K562 (cell line): ENCODE results near the gene NAXE. TPM values are rescaled to one million over a fixed set of nuclear protein-coding genes. Genes with fewer than 3 reads are reported as not detected.

Experiments used
- BACH1 ChIP-seq: fragments of 200-800 bp; sonication (Bioruptor generic); IDR thresholded peaks from 2 replicates; pipeline ENCODE4 v1.6.1; 2016; ENCODE audit warnings: missing genetic modification characterization, missing compliant biosample characterization
- DMBX1 ChIP-seq: fragments of 250-450 bp; sonication (Bioruptor Pico); IDR thresholded peaks from 2 replicates; pipeline ENCODE4 v1.8.0; 2022; ENCODE audit warnings: inconsistent platforms, mild to moderate bottlenecking, moderate library complexity, borderline replicate concordance
- FOXA3 ChIP-seq, 2 experiments: fragments of 450-650 bp in 1 of 2; sonication (generic) in 1 of 2; formaldehyde crosslinking; IDR thresholded peaks in 1 of 2; conservative IDR thresholded peaks in 1 of 2; 2 replicates each; pipeline versions ENCODE4 v1.4.0 to v1.8.0; 2020 to 2022; ENCODE audit warnings: mild to moderate bottlenecking in 2 of 2, missing genetic modification reagents in 1 of 2
- KAT7 ChIP-seq: sonication (generic); formaldehyde crosslinking; IDR thresholded peaks from 2 replicates; pipeline ENCODE4 v1.8.0; 2022; ENCODE audit warnings: missing genetic modification reagents, mild to moderate bottlenecking, borderline replicate concordance
- KDM2B ChIP-seq: fragments of 250-450 bp; sonication (Bioruptor Pico); IDR thresholded peaks from 2 replicates; pipeline ENCODE4 v1.8.0; 2021; ENCODE audit warnings: mild to moderate bottlenecking, moderate library complexity
- MTA1 ChIP-seq: fragments of 450-650 bp; IDR thresholded peaks from 2 replicates; pipeline ENCODE4 v1.6.1; 2017; ENCODE audit warnings: borderline replicate concordance
- PML ChIP-seq: IDR thresholded peaks from 2 replicates; pipeline ENCODE4 v1.6.1; 2012; ENCODE audit warnings: low read length, inconsistent platforms
- RBM25 ChIP-seq: fragments of 200-400 bp; formaldehyde crosslinking; IDR thresholded peaks from 2 replicates; pipeline ENCODE4 v1.6.1; 2018; ENCODE audit warnings: low read length, low read depth, moderate library complexity; ENCODE audit not compliant: severe bottlenecking
- SP1 ChIP-seq: sonication (generic); formaldehyde crosslinking; IDR thresholded peaks from 2 replicates; pipeline ENCODE4 v1.8.1; 2022; ENCODE audit warnings: mild to moderate bottlenecking, missing genetic modification reagents
- XRCC3 ChIP-seq: fragments of 450-650 bp; IDR thresholded peaks from 2 replicates; pipeline ENCODE4 v1.6.1; 2017; ENCODE audit warnings: mild to moderate bottlenecking, moderate library complexity
- ZKSCAN3 ChIP-seq: fragments of 250-450 bp; sonication (Bioruptor Pico); IDR thresholded peaks from 2 replicates; pipeline ENCODE4 v1.4.0; 2020
- ZNF561 ChIP-seq: fragments of 450-650 bp; formaldehyde crosslinking; conservative IDR thresholded peaks from 2 replicates; pipeline ENCODE4 v1.4.0; 2020; ENCODE audit warnings: mild to moderate bottlenecking, moderate library complexity
- polyA plus RNA-seq, 8 experiments: library from polyadenylated mRNA; depleted of rRNA in 4 of 8; stranded (reverse) in 5 of 8; unstranded in 3 of 8; fragments of >200 nt; fragmentation: Nextera tagmentation in 2 of 8; fragmentation: Illumina TruSeq in 1 of 8; extraction: Ambion mirVana in 2 of 8; extraction: Trizol in 1 of 8; gene quantifications; 2 replicates each; pipeline versions ENCODE4 v1.2.1 to v1.2.3, GENCODE V29; 2011 to 2014; ENCODE audit warnings: inconsistent platforms in 1 of 8, missing spikeins in 1 of 8
- total RNA-seq, 7 experiments: library from RNA; depleted of rRNA in 6 of 7; stranded (reverse); fragments of >200 nt in 6 of 7; fragmentation: Illumina TruSeq in 2 of 7; extraction: Trizol in 2 of 7; gene quantifications; 2 replicates each; pipeline versions ENCODE4 v1.2.1 to v1.2.3, GENCODE V29; 2011 to 2021; ENCODE audit warnings: low replicate concordance in 1 of 7
- TF ChIP-seq, protein P1 (sequence below): fragments of 450-650 bp; IDR thresholded peaks from 2 replicates; pipeline ENCODE4 v1.6.1; 2016; ENCODE audit warnings: mild to moderate bottlenecking, moderate library complexity
- TF ChIP-seq, protein P2 (sequence below): sonication (generic); formaldehyde crosslinking; IDR thresholded peaks from 2 replicates; pipeline ENCODE4 v1.8.0; 2022; ENCODE audit warnings: missing genetic modification reagents, mild to moderate bottlenecking, moderate library complexity, borderline replicate concordance
- TF ChIP-seq, protein P3 (sequence below): fragments of 450-650 bp; formaldehyde crosslinking; IDR thresholded peaks from 2 replicates; pipeline ENCODE4 v1.4.0; 2020; ENCODE audit warnings: mild to moderate bottlenecking

The NAXE gene
- total and polyA plus RNA-seq, 9 of the 15 experiments (the other 6 are each of a cell fraction or from before 2014, with no cell fraction given): 27.3 to 137 (median 90.0) TPM

DNA sequence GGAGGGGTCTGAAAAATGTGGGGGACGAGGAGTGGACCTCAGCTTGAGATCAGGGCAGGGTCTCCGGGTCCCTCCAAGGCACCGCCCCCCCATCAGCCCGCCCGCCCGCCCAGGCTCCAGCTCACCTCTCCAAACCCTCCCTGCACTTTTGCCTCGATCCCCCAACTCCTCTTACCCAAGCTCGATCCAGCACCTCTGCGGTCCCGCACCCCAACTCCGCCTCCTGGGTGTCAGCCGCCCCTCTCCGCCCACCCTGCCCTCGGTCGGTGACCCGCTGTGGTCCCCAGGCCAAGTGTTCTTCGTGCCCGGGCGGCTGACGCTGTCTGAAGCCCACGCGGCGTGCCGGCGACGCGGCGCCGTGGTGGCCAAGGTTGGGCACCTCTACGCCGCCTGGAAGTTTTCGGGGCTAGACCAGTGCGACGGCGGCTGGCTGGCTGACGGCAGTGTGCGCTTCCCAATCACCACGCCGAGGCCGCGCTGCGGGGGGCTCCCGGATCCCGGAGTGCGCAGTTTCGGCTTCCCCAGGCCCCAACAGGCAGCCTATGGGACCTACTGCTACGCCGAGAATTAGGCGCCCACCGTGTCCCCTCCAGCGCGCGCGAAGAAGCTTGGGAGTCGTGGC, 33.3 kb downstream of the NAXE start (continued):
- TF ChIP-seq FOXA3 (CRISPR knock-in tag; conservative IDR thresholded peaks at IDR 0.05 in 1 of 2, IDR thresholded peaks at IDR 0.05 in 1 of 2) (peak in 1 of 2 experiments; percentile 10; a peak in 1 of 4 replicates), RBM25 (peak; percentile 12), XRCC3 (no peak), SP1 (CRISPR knock-in tag) (peak; percentile 23; the same call in 1 of the 2 replicates), BACH1 (tag) (no peak), ZKSCAN3 (peak; percentile 74), KAT7 (no peak), MTA1 (no peak), DMBX1 (CRISPR knock-in tag) (no peak), ZNF561 (CRISPR knock-in tag) (no peak), KDM2B (peak; percentile 69; the same call in 1 of the 2 replicates), PML (no peak)
- TF ChIP-seq, protein P1, sequence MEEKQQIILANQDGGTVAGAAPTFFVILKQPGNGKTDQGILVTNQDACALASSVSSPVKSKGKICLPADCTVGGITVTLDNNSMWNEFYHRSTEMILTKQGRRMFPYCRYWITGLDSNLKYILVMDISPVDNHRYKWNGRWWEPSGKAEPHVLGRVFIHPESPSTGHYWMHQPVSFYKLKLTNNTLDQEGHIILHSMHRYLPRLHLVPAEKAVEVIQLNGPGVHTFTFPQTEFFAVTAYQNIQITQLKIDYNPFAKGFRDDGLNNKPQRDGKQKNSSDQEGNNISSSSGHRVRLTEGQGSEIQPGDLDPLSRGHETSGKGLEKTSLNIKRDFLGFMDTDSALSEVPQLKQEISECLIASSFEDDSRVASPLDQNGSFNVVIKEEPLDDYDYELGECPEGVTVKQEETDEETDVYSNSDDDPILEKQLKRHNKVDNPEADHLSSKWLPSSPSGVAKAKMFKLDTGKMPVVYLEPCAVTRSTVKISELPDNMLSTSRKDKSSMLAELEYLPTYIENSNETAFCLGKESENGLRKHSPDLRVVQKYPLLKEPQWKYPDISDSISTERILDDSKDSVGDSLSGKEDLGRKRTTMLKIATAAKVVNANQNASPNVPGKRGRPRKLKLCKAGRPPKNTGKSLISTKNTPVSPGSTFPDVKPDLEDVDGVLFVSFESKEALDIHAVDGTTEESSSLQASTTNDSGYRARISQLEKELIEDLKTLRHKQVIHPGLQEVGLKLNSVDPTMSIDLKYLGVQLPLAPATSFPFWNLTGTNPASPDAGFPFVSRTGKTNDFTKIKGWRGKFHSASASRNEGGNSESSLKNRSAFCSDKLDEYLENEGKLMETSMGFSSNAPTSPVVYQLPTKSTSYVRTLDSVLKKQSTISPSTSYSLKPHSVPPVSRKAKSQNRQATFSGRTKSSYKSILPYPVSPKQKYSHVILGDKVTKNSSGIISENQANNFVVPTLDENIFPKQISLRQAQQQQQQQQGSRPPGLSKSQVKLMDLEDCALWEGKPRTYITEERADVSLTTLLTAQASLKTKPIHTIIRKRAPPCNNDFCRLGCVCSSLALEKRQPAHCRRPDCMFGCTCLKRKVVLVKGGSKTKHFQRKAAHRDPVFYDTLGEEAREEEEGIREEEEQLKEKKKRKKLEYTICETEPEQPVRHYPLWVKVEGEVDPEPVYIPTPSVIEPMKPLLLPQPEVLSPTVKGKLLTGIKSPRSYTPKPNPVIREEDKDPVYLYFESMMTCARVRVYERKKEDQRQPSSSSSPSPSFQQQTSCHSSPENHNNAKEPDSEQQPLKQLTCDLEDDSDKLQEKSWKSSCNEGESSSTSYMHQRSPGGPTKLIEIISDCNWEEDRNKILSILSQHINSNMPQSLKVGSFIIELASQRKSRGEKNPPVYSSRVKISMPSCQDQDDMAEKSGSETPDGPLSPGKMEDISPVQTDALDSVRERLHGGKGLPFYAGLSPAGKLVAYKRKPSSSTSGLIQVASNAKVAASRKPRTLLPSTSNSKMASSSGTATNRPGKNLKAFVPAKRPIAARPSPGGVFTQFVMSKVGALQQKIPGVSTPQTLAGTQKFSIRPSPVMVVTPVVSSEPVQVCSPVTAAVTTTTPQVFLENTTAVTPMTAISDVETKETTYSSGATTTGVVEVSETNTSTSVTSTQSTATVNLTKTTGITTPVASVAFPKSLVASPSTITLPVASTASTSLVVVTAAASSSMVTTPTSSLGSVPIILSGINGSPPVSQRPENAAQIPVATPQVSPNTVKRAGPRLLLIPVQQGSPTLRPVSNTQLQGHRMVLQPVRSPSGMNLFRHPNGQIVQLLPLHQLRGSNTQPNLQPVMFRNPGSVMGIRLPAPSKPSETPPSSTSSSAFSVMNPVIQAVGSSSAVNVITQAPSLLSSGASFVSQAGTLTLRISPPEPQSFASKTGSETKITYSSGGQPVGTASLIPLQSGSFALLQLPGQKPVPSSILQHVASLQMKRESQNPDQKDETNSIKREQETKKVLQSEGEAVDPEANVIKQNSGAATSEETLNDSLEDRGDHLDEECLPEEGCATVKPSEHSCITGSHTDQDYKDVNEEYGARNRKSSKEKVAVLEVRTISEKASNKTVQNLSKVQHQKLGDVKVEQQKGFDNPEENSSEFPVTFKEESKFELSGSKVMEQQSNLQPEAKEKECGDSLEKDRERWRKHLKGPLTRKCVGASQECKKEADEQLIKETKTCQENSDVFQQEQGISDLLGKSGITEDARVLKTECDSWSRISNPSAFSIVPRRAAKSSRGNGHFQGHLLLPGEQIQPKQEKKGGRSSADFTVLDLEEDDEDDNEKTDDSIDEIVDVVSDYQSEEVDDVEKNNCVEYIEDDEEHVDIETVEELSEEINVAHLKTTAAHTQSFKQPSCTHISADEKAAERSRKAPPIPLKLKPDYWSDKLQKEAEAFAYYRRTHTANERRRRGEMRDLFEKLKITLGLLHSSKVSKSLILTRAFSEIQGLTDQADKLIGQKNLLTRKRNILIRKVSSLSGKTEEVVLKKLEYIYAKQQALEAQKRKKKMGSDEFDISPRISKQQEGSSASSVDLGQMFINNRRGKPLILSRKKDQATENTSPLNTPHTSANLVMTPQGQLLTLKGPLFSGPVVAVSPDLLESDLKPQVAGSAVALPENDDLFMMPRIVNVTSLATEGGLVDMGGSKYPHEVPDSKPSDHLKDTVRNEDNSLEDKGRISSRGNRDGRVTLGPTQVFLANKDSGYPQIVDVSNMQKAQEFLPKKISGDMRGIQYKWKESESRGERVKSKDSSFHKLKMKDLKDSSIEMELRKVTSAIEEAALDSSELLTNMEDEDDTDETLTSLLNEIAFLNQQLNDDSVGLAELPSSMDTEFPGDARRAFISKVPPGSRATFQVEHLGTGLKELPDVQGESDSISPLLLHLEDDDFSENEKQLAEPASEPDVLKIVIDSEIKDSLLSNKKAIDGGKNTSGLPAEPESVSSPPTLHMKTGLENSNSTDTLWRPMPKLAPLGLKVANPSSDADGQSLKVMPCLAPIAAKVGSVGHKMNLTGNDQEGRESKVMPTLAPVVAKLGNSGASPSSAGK: peak; percentile 81; the same call in 1 of the 2 replicates
- TF ChIP-seq, protein P2, sequence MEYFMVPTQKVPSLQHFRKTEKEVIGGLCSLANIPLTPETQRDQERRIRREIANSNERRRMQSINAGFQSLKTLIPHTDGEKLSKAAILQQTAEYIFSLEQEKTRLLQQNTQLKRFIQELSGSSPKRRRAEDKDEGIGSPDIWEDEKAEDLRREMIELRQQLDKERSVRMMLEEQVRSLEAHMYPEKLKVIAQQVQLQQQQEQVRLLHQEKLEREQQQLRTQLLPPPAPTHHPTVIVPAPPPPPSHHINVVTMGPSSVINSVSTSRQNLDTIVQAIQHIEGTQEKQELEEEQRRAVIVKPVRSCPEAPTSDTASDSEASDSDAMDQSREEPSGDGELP (CRISPR knock-in tag): 0 out of 2 replicates have a peak, but pooled peaks have one; percentile 10
- TF ChIP-seq, protein P3, sequence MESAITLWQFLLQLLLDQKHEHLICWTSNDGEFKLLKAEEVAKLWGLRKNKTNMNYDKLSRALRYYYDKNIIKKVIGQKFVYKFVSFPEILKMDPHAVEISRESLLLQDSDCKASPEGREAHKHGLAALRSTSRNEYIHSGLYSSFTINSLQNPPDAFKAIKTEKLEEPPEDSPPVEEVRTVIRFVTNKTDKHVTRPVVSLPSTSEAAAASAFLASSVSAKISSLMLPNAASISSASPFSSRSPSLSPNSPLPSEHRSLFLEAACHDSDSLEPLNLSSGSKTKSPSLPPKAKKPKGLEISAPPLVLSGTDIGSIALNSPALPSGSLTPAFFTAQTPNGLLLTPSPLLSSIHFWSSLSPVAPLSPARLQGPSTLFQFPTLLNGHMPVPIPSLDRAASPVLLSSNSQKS (CRISPR knock-in tag): no peak
